ENCODE data around the gene MAP7.
A peak's percentile ranks its signal among the peaks of the same experiment; 100 is the strongest.
"Not testable (repeated sequence)": the region's sequence is repeated elsewhere in the genome, so short reads cannot be mapped to it uniquely, and the experiment has no call there.

MAP7 gene

DNA sequence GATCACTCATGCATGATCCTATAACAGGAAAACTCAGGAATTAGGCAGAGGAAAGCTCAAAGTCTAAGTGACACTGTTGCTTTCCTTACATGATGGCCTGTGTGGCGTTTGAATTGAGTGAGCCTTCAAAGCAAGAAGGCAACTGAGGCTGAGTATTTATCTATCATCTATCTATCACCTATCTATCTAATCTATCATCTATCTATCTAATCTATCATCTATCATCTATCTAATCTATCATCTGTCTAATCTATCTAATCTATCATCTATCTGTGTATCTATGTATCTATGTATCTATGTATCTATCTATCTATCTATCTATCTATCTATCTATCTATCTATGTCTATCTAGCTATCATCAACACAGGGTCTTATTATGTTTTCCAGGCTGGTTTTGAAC lies 218.8 kb downstream of the MAP7 start:
- DNase-seq = no peak

GRCh38 chr6:136330634-136331033 lies 219.6 kb downstream of the MAP7 start:
- DNase-seq = no peak

GRCh38 chr6:136326038-136326553 lies 224.1 kb downstream of the MAP7 start:
- no peak for DNase-seq

- peak; percentile 53 for DNase-seq
These were observed 225.4 kb downstream of the MAP7 start for GRCh38 chr6:136324686-136325380.

DNA sequence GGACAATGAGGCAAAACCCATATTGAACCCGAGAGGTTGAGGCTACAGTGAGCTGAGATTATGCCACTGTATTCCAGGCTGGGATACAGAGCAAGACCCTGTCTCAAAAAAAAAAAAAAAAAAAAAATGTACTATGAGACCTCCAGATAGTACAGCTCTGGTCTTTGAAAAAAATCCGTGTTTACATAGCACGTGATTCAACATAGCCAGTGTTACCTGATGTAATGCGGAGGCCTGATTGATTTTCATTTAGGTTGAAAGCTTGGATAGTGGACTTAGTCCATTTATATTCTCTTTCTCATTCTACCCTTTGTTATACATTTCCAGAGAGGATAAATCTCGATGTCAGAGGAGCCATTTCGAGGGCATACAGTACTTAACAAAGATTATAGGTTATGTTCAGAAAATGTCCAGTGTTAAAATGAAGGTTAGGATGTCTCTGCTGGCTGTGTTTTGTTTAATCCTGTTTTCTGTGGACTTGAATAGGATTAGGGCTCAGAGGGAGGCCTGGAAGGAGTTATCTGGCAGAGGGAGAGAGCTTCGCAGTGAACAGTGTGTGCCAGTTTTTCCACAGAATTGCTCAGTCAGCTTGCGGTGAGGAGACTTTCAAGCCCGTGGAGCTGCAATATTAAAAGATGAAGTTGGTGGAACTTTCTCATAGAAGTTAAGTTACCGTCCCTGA lies 226.7 kb downstream of the MAP7 start:
- DNase-seq = peak; percentile 70

DNA sequence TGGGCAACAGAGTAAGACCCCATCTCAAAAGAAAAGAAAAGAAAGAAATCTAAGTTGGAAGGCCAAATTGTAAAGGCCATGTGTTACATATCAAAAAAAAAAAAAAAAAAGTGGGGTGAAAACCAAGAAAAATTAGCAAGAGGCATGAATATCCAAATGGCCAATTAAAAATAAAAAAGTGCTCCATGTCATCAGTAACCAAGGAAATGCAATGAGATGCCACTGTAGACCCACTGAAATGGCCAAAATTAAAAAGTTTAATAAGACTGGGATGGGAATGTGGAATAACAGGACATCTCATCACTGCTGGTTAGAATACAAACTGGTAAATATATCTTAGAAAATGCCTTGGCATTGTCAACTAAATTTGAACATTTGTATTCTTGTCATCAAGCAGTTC lies 230.5 kb downstream of the MAP7 start:
- no peak for DNase-seq

DNA sequence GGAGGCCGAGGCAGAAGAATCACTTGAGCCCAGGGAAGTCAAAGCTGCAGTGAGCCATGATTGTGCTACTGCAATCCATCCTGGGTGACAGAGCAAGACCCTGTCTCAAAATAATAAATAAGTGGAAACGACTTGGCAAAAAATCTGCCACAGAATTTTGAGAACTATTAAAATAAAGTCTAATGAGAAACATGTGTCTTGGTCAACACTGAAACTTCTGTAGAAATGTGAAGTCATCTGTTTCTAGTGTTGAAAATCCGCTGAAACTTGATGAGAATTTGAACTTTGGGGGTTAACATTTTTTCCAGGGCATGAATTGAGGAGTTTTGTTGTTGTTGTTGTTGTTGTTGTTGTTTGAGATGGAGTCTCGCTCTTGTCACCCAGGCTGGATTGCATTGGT lies 231.5 kb downstream of the MAP7 start:
- DNase-seq = no peak

DNA sequence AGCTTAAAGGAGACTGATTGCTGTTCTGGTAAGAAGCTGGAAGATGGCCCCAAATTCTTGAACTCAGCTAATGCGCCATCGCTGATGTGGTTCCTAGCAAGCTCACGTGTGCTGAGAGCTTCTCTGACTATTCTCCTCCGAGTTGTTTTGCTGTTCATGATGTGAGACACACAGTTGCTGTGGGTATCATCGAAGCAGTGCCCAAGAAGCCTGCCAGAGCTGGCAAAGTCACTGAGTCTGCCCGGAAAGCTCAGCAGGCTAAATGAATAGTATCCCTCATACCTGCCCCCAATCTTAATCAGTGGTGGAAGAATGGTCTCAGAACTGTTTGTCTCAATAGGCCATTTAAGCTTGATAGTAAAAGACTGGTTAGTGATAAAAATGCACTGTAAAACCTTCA lies 232.3 kb downstream of the MAP7 start:
- DNase-seq = no peak

DNA sequence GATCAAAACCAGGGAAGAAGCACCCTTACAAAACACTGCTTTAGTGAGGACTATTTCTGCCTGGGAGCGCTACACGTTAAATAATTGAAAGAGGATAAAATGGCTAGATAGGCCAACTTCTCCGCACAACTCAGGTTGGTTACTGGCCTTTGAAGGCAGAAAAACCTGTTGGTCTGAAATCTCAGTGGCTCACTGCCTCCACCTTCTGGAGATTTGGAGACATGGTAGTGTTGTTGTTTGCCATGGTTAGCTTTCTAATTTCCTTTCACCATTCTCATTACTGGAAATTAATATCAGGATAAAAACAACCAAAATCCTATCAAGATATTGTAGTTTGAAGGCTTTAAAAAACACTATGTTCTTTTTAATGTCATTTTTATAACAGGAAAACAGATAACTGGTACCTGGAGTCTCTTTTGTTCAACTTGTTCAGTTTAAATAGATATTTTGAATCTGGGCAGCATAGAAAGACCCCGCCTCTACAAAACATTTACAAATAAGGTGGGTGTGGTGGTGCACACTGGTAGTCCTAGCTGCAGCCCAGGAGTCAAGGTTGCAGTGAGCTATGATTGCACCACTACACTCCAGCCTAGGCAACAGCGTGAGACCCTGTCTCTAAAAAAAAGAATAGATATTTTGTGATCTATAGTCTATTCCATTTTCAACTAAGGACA lies 233.1 kb downstream of the MAP7 start:
- peak; percentile 67 for DNase-seq

DNA sequence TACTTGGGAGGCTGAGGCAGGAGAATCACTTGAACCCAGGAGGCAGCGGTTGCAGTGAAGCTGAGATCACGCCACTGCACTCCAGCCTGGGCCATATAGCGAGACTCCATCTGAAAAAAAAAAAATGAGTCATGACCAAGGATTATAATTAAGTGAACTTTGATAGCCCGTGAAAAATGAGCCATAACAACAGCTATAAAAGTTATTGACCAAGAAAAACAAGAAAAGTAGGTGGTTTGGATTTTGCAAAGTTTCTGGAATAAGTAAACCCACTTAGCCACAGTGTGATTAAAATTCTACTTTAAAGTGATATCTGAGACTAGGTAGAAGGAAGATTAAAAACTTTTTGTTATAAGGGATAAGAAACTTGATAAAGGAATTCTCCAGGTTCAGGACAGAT lies 234.6 kb downstream of the MAP7 start:
- no peak for DNase-seq

GRCh38 chr6:136312975-136313374 lies 237.2 kb downstream of the MAP7 start:
- DNase-seq = no peak

GRCh38 chr6:136309729-136310311 lies 240.4 kb downstream of the MAP7 start:
- DNase-seq = no peak

DNA sequence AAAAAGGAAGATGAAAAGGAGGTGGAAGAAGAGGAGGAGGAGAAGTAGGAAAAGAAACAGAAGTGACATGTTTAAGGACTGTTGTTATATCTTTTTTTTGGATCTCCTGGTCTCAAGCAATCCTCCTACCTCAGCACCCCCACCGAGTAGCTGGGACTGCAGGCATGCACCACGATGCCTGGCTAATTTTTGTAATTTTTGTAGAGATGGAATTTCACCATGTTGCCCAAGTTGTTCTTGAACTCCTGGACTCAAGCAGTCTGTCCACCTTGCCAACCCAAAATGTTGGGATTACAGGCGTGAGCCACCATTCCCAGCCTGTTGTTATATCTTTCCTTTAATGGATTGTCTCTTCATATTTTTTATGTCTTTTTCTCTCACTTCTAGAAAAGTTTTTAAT lies 241.1 kb downstream of the MAP7 start:
- no peak for DNase-seq

- not testable (repeated sequence) for DNase-seq
These were observed 241.8 kb downstream of the MAP7 start for GRCh38 chr6:136308469-136308868.

DNA sequence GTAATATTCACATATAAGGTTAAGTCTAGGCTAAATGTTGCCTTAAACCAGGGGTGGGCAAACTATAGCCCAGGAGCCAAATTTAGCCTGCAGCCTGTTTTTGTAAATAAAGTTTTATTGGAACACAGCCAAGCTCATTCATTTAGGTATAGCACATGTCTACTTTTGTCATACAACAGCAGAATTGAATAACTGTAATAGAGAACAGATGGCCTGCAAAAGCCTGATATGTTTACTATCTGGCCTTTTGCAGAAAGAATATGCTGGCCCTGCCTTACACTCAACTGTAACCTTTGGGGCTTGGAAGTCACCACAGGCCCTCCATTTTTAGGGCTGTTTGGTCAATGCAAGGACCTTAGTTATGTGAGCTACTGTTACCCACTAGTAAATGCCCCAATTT lies 242.9 kb downstream of the MAP7 start:
- DNase-seq = no peak

DNA sequence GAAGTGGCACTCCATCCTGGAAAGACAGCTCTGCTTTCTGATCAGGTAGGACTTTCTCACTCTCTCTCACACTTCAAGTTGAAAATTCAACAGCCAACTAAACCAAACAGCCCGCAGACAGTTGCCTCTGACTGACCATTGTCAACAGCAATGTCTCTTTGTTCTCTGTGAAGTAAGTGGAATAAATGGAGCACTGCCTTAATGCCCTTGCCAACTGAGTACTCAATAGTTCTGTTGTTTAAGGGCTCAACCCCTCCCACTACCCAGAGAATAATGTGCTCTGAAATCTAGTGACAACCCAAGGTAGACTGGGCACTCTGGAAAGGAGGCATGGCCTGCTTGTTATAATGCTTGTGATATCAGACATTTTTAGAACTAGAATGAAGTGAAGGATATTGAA lies 243.8 kb downstream of the MAP7 start:
- DNase-seq = no peak

DNA sequence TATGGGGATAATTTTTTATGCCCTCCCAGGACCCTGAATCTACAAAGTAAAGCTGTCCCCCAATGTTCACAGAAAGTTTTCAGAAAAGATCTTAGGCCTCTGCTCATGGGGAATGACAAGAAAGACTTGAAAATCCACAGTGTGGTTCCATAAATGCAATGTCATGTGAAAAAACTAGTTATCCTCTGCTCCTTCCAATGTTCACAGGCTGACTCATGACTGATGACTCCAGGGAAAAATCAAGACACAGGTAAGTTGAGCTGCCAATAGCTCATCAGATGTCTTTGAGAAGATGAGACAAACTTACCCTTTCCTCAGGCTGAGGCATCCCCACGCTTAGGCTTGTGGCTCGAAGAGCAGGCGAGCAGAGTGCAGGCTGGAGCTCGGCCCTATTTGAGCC lies 245.8 kb downstream of the MAP7 start:
- no peak for DNase-seq

GRCh38 chr6:136303516-136303915 lies 246.7 kb downstream of the MAP7 start:
- DNase-seq = no peak

GRCh38 chr6:136294621-136295020 lies 255.6 kb downstream of the MAP7 start:
- no peak for DNase-seq

All from femur (tissue), 1 donor.